HG02885 (cell line): ENCODE measurements around the gene FHIP1B.
A peak's percentile ranks its signal among the peaks of the same experiment; 100 is the strongest.

ENCODE experiments used
- ATAC-seq: cut with Tn5 transposase; IDR thresholded peaks from one replicate; pipeline ENCODE4 v1.9.1; 2021; ENCODE audit warnings: mild to moderate bottlenecking; ENCODE audit not compliant: unreplicated experiment, poor library complexity

Gene FHIP1B

DNA sequence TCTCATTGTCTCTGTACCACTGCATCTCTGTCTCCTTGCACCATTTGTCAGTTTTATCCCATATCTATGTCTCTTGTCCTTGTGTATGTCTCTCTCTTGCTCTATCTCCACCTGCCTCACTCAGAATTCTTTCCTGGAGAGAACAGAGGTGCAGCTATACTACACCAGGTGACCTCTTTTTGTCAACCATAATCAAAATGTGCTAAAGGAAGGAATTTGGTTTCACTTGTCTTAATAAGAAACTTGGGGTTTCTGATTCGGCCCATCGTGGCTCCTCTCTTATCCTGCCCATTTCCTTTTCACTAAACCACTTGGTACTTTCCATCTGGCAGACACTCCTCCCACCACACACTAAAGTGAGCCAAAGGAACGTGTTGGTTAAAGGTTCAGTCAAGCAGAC lies 31.1 kb downstream of the FHIP1B start:
- peak; percentile 69 for ATAC-seq

DNA sequence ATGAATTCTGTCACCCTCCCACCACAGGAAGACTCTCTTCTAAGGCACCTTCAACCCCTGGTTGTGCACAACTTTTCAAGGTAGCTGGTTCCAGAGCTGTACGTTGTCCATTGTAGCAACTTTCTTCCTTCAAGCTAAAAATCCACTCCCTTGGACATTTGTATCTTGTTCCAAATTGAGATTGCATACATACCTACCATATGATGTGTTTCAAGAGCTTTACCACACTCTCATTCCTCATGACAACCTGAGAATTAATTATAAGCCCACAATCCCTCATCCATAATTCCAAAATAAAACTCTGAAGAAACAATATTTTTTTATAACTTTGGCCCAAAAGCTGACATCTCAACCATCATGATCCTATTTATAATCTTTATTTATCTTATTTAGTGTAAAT lies 32.4 kb downstream of the FHIP1B start:
- no peak for ATAC-seq

- ATAC-seq, result no peak
Observed at GRCh38 chr11:6201481-6201880, 33.0 kb downstream of the FHIP1B start.

DNA sequence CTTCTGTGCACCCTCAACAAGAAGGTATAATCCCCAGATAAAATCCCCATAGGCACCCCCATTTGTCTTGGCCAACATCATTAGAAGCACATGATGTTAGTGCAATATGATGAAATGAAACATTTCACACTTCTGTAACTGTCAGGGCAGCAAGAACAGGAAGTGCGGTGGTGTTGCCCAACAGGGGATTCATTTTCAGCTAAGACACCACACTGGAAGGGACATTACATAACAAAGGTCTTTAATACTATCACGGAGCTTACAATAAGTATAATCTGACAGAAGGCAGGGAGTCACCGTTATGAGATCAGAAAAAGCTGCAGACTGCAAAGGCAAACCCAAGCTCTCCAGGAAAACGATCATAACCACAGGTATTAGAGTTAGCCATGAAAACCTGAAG lies 33.5 kb downstream of the FHIP1B start:
- no peak for ATAC-seq

DNA sequence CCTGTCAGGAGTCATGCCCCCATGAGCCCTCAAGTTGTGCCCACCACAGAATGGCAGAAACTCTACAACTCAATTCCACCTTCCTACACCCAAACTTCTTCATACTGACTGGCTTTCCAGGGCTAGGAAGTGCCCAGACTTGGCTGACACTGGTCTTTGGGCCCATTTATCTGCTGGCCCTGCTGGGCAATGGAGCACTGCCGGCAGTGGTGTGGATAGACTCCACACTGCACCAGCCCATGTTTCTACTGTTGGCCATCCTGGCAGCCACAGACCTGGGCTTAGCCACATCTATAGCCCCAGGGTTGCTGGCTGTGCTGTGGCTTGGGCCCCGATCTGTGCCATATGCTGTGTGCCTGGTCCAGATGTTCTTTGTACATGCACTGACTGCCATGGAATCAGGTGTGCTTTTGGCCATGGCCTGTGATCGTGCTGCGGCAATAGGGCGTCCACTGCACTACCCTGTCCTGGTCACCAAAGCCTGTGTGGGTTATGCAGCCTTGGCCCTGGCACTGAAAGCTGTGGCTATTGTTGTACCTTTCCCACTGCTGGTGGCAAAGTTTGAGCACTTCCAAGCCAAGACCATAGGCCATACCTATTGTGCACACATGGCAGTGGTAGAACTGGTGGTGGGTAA lies 35.1 kb downstream of the FHIP1B start, which contains the start of gene OR52W1:
OR52W1 (plus strand) TSS at position 51 of the 637 bp plus-strand sequence; CDS start at position 51, 0 bp downstream.
- ATAC-seq, result no peak

DNA sequence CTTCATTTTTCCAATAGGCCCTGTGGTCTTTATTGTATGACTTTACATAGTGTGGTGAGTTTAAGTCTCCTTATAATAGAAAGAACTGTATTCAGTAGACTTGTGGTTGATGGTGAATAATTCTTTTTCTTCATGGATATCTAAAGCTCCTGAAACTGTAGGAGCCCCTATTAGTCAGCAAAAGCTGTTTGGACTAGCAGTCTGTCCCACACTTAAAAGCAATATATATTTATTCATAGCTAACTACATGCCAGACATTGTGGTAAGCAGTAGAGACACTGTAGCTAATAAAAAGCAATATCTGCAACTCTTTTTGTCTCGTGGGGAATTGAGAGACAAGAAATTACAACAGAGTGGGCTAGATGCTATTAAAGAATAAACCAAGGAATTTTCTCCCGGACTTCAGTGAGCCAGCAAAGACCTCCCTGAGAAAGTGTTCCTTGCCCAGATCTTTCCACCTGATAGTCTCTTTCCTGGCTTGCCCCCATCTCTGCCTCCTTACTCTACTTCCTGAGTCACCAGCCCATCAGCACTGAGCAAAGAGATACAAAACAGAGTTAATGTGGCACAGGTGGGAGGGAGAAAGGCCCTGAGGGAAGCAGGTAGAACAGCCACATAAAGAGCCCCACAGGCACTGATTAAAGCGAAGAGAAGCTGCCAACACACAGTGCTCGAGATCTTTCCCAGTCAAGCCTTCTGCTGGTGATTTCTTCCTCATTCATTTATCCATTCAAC lies 36.8 kb downstream of the FHIP1B start:
- no peak for ATAC-seq

DNA sequence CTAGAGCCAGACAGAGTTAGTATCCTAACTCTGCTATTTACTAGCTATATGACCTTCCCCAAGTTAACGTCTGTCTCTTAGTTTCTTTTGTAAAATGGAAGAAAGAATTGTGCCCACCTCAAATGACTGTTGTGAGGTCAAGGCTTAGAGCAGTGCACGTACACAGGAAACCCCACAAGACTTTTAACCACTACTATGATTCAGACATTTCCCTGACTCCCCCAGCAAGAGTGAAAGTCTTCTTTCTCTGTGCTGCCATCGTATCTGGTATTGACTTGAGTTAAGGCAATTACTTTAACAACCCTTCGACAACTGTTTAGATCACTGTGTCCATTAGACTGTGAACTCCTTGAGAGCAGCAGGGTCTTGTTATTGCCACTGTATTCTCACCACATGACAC lies 38.0 kb downstream of the FHIP1B start:
- peak; percentile 65 for ATAC-seq

DNA sequence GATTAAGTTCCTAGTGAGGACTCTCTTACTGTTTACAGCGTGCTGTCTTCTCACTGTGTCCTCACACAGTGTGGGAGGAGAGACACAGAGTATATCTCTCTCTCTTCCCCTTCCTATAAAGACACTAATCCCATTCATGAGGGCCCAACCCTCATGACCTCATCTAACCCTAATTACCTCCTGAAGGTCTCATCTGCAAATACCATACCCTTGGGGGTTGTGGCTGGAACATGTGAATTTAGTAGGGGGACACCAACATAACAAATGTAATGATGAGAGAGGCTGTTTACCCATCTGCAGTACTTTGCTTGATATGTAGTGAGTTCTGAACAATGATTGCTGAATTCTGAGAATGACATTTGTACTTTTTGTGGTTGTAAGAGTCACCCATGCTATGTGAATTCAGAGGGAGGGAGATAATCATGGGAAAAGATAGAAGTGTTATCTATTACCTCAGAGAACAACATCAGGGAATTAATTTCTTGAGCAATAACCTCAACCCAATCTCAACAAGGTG lies 40.3 kb downstream of the FHIP1B start:
- ATAC-seq, result no peak

DNA sequence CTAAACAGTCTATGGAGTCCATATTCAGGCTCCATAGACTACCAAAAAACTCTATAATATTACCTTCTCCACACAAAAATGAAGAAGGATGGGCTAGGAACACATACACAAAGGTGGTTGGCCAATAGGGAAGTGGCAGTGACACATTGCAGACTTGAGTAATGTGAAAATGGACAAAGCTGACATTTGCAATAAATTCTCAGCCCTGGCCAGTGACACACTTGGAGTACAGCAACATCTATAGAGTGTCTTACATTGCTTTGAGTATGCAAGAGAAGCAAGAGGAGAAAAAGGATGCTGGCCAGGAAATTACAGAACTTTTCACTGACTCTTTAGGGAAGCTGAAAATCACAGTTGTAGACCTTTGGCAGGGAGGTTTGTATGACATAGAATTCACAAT lies 42.7 kb downstream of the FHIP1B start:
- no peak for ATAC-seq

DNA sequence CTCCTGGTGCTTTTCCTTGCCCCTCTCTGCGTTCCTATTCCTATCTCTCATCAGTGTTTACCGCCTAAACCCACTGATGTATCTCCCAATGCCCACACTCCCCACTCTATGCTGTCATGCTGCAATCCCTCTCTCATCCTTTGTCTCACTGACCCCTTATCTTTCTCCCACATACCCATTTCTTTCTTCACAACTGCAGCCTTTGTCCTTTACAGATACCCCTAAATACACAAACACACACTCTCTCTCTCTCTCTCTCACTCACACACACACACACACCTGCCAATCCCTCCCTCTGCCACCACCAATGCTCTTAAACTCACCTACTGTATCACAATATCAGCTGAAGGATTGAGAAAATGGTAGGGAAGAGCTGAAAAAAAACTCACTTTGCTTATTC lies 59.0 kb downstream of the FHIP1B start:
- ATAC-seq, result no peak

DNA sequence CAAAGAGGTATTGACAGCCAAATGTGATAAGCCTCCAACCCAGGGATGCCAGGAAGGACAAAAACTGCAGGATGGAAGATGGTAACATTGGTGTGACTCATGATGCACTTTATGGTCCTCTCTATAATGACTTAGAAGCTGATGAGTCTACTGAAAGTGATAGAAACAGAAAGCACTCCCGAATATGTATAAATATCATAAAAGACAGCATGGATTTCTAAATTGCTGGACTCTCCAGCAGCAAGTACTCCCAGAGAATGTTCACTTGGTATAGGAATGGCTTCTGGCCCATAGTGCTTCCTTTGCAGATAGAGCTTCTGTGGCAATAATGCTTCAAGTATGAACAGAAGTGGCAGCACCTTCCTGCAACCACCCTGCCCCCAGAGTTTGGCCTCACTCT lies 64.2 kb downstream of the FHIP1B start, which contains the start of gene OR52B2:
OR52B2 (minus strand) TSS at position 101 of the 400 bp plus-strand sequence; CDS start at position 101, 0 bp downstream.
- no peak for ATAC-seq
